Heart left ventricle (tissue), 13 donors: ENCODE results near the gene ABCA5.

Experiments
- CTCF ChIP-seq, 12 donors: fragments of 200-600 bp; sonication (generic) in 4 of 12; IDR thresholded peaks; one replicate each; pipeline versions ENCODE4 v1.5.0 to v1.8.0; 2018 to 2022; ENCODE audit warnings: antibody characterized with exemption in 12 of 12, mild to moderate bottlenecking in 5 of 12
- POLR2A ChIP-seq, 2 donors: fragments of 450-650 bp; IDR thresholded peaks; one replicate each; pipeline ENCODE4 v1.6.1; 2017; ENCODE audit warnings: antibody characterized with exemption in 2 of 2, mild to moderate bottlenecking in 2 of 2, moderate library complexity in 2 of 2
- donor health status: ischemic (EF 13 %, LVEDD 7.1; RV severe dilation, severe dysfunction).
- donor health status: DM: no; HTN: yes; CAD: no.
- donor health status: DM: no; HTN: no; CAD: no.
- donor health status: ischemic (EF 25% LVEDD 6.9; RV normal size, moderate dysfunction).
- donor health status: ischemic (EF 25% LVEDD 5.7; RV mildly dilated, moderate dysfunction).
- donor health status: ischemic (EF 35%, LVEDD 5.7; RV mildly dilated, moderate dysfunction).
- donor health status: nonischemic (EF 11% LVEDD 7.7; RV severe dilation, severe dysfunction).
- donor health status: DM: yes; HTN: yes; CAD: no.
- donor health status: PGD.
- donor health status: ischemic (EF 29% LVEDD 5.4; RV normal size, mild dysfunction).
- donor health status: nonischemic (EF 23%, LVEDD 6.1; RV moderate dilation, normal function).

GRCh38 chr17:69336580-69336979, 9.6 kb upstream of the ABCA5 start:
- TF ChIP-seq CTCF (IDR thresholded peaks at IDR 0.05) (no peak), POLR2A (IDR thresholded peaks at IDR 0.05) (no peak)
